Heart left ventricle (tissue), 16 donors: ENCODE measurements around the gene PDHB. TPM values are rescaled to one million over a fixed set of nuclear protein-coding genes. Genes with fewer than 3 reads are reported as not detected.
A peak's percentile ranks its signal among the peaks of the same experiment; 100 is the strongest.

Experiments used
- ATAC-seq, 4 donors: fragments of 200-7000 bp; cut with Tn5 transposase; one replicate each; pipeline ENCODE4 v1.9.1; 2020 to 2022; ENCODE audit warnings: moderate library complexity in 4 of 4, mild to moderate bottlenecking in 3 of 4, moderate number of reproducible peaks in 1 of 4
- DNase-seq, 5 donors: peaks; one replicate each; pipeline ENCODE4 v3.0.0-alpha.2; 2020
- H3K27ac ChIP-seq, 12 donors: fragments of 200-600 bp; sonication (generic) in 4 of 12; one replicate each; pipeline versions ENCODE4 v1.5.0 to v1.8.0; 2016 to 2022; ENCODE audit warnings: mild to moderate bottlenecking in 2 of 12
- H3K27me3 ChIP-seq, 9 donors: fragments of 200-600 bp; sonication (generic) in 2 of 9; one replicate each; pipeline versions ENCODE4 v1.5.1 to v1.8.0; 2016 to 2022; ENCODE audit warnings: mild to moderate bottlenecking in 3 of 9
- H3K36me3 ChIP-seq, 9 donors: fragments of 200-600 bp; sonication (generic) in 2 of 9; one replicate each; pipeline versions ENCODE4 v1.5.0 to v1.8.0; 2018 to 2022; ENCODE audit warnings: mild to moderate bottlenecking in 2 of 9
- H3K4me1 ChIP-seq, 12 donors: fragments of 200-600 bp; sonication (generic) in 4 of 12; one replicate each; pipeline versions ENCODE4 v1.5.0 to v1.8.0; 2016 to 2022; ENCODE audit warnings: mild to moderate bottlenecking in 3 of 12
- H3K4me3 ChIP-seq, 12 donors: fragments of 200-600 bp; sonication (generic) in 4 of 12; one replicate each; pipeline versions ENCODE4 v1.5.0 to v1.8.0; 2017 to 2022; ENCODE audit warnings: mild to moderate bottlenecking in 9 of 12, moderate library complexity in 4 of 12
- H3K9me3 ChIP-seq, 12 donors: fragments of 200-600 bp; sonication (generic) in 4 of 12; one replicate each; pipeline versions ENCODE4 v1.5.0 to v1.8.0; 2016 to 2022; ENCODE audit warnings: mild to moderate bottlenecking in 1 of 12
- POLR2A ChIP-seq, 2 donors: fragments of 450-650 bp; IDR thresholded peaks; one replicate each; pipeline ENCODE4 v1.6.1; 2017; ENCODE audit warnings: antibody characterized with exemption in 2 of 2, mild to moderate bottlenecking in 2 of 2, moderate library complexity in 2 of 2
- WGBS, 4 donors: extraction: QIAGEN DNeasy Blood & Tissue Kit in 2 of 4; methylation state at CpG; one replicate each; pipeline versions ENCODE4 v1.1.5 to v1.1.7; 2013 to 2018; 5-methylcytosine and 5-hydroxymethylcytosine counted together
- intact Hi-C, 10 donors: fragments of 100-400 bp; cut with DNase I; formaldehyde crosslinking; loops; one replicate each; pipeline versions ENCODE4 v1.11.1 to v1.14.2; 2022
- polyA plus RNA-seq, 2 donors: library from polyadenylated mRNA; stranded (reverse); fragments of 200-250 nt; gene quantifications; one replicate each; pipeline ENCODE4 v1.2.3, GENCODE V29; 2013
- total RNA-seq, 9 donors: library from RNA; depleted of rRNA in 2 of 9; stranded (reverse); fragments of >200 nt in 2 of 9; fragmentation: NEBNext Ultra II Directional in 3 of 9; extraction: Animal tissue kit (Norgen Biotek cat#: 25700) in 3 of 9; gene quantifications; one replicate each; pipeline versions ENCODE4 v1.1.0 to v1.2.4, GENCODE V29; 2016 to 2023
- TF ChIP-seq, protein P1 (sequence below), 12 donors: fragments of 200-600 bp; sonication (generic) in 4 of 12; IDR thresholded peaks; one replicate each; pipeline versions ENCODE4 v1.5.0 to v1.8.0; 2018 to 2022; ENCODE audit warnings: antibody characterized with exemption in 12 of 12, mild to moderate bottlenecking in 5 of 12
- donor health status: ischemic (EF 13 %, LVEDD 7.1; RV severe dilation, severe dysfunction).
- donor health status: healthy with polysubstance abuse.
- donor health status: DM: no; HTN: yes; CAD: no.
- donor health status: DM: no; HTN: no; CAD: no.
- donor health status: ischemic (EF 25% LVEDD 6.9; RV normal size, moderate dysfunction).
- donor health status: ischemic (EF 25% LVEDD 5.7; RV mildly dilated, moderate dysfunction).
- donor health status: healthy.
- donor health status: DM: yes; HTN: yes; CAD: no.
- donor health status: ischemic (EF 35%, LVEDD 5.7; RV mildly dilated, moderate dysfunction).
- donor health status: nonischemic (EF 11% LVEDD 7.7; RV severe dilation, severe dysfunction).
- donor health status: DM: yes; HTN: yes; CAD: no.
- donor health status: PGD.
- donor health status: ischemic (EF 29% LVEDD 5.4; RV normal size, mild dysfunction).
- donor health status: nonischemic (EF 23%, LVEDD 6.1; RV moderate dilation, normal function).

PDHB gene
- total and polyA plus RNA-seq, 11 donors = 133 to 274 (median 192) TPM

GRCh38 chr3:58434990-58435389 lies 1.4 kb upstream of the PDHB start:
- intact Hi-C loops = loop anchor here in 5 of 10 donors (5.0 to 10.0 kb wide), 3 partner anchors 52 to 100 kb away; partner anchors contain the start of genes ACOX2 (in 3 of the 5) and KCTD6 (in 2 of the 5)
- DNase-seq = no peak
- peak overlapping the region in 5 of 12 donors; percentile 17 to 94 (median 87) for H3K27ac ChIP-seq
- WGBS, 4 donors = 45 to 77% (median 64%) methylated on average over 1 of the region's 1 CpG
- H3K36me3 ChIP-seq = peaks cover 0 to 23% (median 22%) of the 10 kb centered on the region in 9 donors
- ATAC-seq = no peak
- H3K4me3 ChIP-seq = no peak overlapping the region
- no peaks in the 10 kb centered on the region for H3K9me3 ChIP-seq
- TF ChIP-seq POLR2A (IDR thresholded peaks at IDR 0.05) = no peak
- TF ChIP-seq, protein P1, sequence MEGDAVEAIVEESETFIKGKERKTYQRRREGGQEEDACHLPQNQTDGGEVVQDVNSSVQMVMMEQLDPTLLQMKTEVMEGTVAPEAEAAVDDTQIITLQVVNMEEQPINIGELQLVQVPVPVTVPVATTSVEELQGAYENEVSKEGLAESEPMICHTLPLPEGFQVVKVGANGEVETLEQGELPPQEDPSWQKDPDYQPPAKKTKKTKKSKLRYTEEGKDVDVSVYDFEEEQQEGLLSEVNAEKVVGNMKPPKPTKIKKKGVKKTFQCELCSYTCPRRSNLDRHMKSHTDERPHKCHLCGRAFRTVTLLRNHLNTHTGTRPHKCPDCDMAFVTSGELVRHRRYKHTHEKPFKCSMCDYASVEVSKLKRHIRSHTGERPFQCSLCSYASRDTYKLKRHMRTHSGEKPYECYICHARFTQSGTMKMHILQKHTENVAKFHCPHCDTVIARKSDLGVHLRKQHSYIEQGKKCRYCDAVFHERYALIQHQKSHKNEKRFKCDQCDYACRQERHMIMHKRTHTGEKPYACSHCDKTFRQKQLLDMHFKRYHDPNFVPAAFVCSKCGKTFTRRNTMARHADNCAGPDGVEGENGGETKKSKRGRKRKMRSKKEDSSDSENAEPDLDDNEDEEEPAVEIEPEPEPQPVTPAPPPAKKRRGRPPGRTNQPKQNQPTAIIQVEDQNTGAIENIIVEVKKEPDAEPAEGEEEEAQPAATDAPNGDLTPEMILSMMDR (IDR thresholded peaks at IDR 0.05) = no peak
- no peaks in the 10 kb centered on the region for H3K27me3 ChIP-seq
- H3K4me1 ChIP-seq = peaks cover 2 to 35% (median 24%) of the 10 kb centered on the region in 12 donors

DNA sequence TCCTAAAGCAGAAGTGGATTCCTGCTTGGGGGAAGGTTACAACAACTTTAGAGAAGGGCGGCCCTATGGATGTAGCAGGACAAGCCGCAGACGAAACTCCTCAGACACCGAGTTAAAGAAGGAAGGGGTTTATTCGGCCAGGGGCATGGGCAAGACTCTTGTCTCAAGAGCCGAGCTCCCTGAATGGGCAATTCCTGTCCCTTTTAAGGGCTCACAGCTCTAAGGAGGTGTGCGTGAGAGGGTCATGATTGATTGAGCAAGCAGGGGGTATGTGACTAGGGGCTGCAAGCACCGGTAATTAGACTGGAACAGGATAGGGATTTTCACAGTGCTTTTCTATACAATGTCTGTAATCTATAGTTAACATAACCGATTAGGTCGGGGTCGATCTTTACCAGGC lies 879 bp upstream of the PDHB start:
- Histone ChIP-seq H3K27ac (peak overlapping the region in 7 of 12 donors; percentile 87 to 94 (median 91)), H3K9me3 (no peaks in the 10 kb centered on the region), H3K4me3 (peak overlapping the region in 4 of 12 donors; percentile 78 to 87 (median 82)), H3K4me1 (peaks cover 2 to 35% (median 24%) of the 10 kb centered on the region in 12 donors), H3K36me3 (peaks cover 0 to 28% (median 26%) of the 10 kb centered on the region in 9 donors), H3K27me3 (no peaks in the 10 kb centered on the region)
- DNase-seq (no peak), ATAC-seq (no peak)
- intact Hi-C loops = loop anchor here in 5 of 10 donors (5.0 to 10.0 kb wide), 2 partner anchors 58 to 100 kb away; partner anchors contain the start of genes ACOX2 (in 3 of the 5) and KCTD6 (in 2 of the 5)
- 88 to 90% (median 89%) methylated on average over 11 of the region's 11 CpGs for WGBS, 4 donors
- TF ChIP-seq, protein P1 (IDR thresholded peaks at IDR 0.05) = no peak
- no peak for TF ChIP-seq POLR2A (IDR thresholded peaks at IDR 0.05)

DNA sequence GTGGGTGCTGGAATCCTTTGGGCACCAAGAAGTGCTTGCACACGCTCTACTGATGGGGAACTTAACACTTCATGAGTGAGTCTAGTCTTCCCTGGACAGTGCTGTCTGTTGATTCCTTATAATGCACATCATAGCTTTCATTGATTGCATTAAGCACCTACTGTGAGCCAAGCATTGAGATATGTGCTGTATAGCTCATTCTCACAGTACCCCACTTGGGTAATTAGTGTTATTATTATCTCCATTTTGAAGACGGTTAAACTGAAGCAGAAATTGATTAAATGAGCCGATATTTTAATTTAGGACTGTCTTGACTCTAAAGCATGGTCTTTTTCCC lies 504 bp upstream of the PDHB start:
- intact Hi-C loops = loop anchor here in 5 of 10 donors (5.0 to 10.0 kb wide), 2 partner anchors 58 to 101 kb away; partner anchors contain the start of genes ACOX2 (in 3 of the 5) and KCTD6 (in 2 of the 5)
- DNase-seq (no peak), ATAC-seq (peak in 1 of 4 donors; percentile 8)
- peak overlapping the region; percentile 44 to 87 (median 76) for H3K4me3 ChIP-seq
- peaks cover 0 to 32% (median 30%) of the 10 kb centered on the region in 9 donors for H3K36me3 ChIP-seq
- H3K9me3 ChIP-seq = no peaks in the 10 kb centered on the region
- no peaks in the 10 kb centered on the region for H3K27me3 ChIP-seq
- peaks cover 2 to 35% (median 24%) of the 10 kb centered on the region in 12 donors for H3K4me1 ChIP-seq
- TF ChIP-seq, protein P1 (IDR thresholded peaks at IDR 0.05) = no peak
- WGBS, 4 donors = 55 to 90% (median 59%) methylated on average over 2 to 3 of the region's 3 CpGs
- H3K27ac ChIP-seq = peak overlapping the region in 11 of 12 donors; percentile 66 to 97 (median 91)

DNA sequence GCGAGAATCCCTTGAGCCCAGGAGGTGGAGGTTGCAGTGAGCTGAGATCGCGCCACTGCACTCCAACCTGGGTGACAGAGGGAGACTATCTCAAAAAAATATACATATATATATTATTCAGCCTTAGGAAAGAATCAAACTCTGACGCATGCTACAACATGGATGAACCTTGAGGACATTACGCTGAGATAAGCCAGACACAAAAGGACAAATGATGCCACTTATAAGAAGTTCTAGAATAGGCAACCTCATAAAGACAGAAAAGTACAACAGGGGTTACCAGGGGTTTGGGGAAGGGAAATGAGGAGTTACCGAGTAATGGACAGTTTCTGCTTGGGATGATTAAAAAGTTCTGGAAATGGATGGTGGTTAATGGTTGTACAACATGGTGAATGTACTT lies 727 bp downstream of the PDHB start:
- no peak for DNase-seq
- peak overlapping the region; percentile 44 to 87 (median 76) for H3K4me3 ChIP-seq
- ATAC-seq = no peak
- no peaks in the 10 kb centered on the region for H3K9me3 ChIP-seq
- peak overlapping the region; percentile 87 to 97 (median 92) for H3K27ac ChIP-seq
- H3K27me3 ChIP-seq = no peaks in the 10 kb centered on the region
- intact Hi-C loops = loop anchor here in 5 of 10 donors (1.0 to 10.0 kb wide), 4 partner anchors 58 to 102 kb away; partner anchors contain the start of genes ACOX2 (in 3 of the 5), KCTD6 (in 2 of the 5) and PXK (in 1 of the 5)
- 50 to 55% (median 52%) methylated on average over 6 of the region's 6 CpGs for WGBS, 4 donors
- H3K4me1 ChIP-seq = peaks cover 2 to 35% (median 24%) of the 10 kb centered on the region in 12 donors
- no peak for TF ChIP-seq POLR2A (IDR thresholded peaks at IDR 0.05)
- TF ChIP-seq, protein P1 (IDR thresholded peaks at IDR 0.05) = no peak
- H3K36me3 ChIP-seq = peaks cover 0 to 44% (median 42%) of the 10 kb centered on the region in 9 donors
